GM12878 (cell line): ENCODE data around the gene TMEM150B. TPM values are rescaled to one million over a fixed set of nuclear protein-coding genes. Genes with fewer than 3 reads are reported as not detected.

Source experiments
- ATAC-seq: fragments of 200-7000 bp; cut with Tn5 transposase; 3 replicates; pipeline ENCODE4 v1.9.1; 2020; ENCODE audit warnings: mild to moderate bottlenecking, moderate library complexity
- BruUV-seq: library from RNA; stranded (reverse); fragments of 400-500 nt; replicated peaks from 2 replicates; lab custom pipeline; 2021; lab: Mats Ljungman, UMichigan
- CTCF ChIA-PET: fragments of 300-600 bp; sonication (Branson Sonifier 250); formaldehyde crosslinking; extraction: SDS; loops from one replicate; lab custom pipeline; 2021; ENCODE audit warnings: inconsistent platforms; lab: Yijun Ruan, JAX
- POLR2A ChIA-PET: fragments of 350-600 bp; formaldehyde crosslinking; extraction: SDS; loops from one replicate; lab custom pipeline; 2021; ENCODE audit warnings: inconsistent platforms; lab: Charles Lee
- RAD21 ChIA-PET: fragments of 300-600 bp; sonication (Branson Sonifier 250); formaldehyde crosslinking; loops from one replicate; lab custom pipeline; 2023; ENCODE audit warnings: antibody characterized with exemption; ENCODE audit not compliant: unreplicated experiment; lab: Charles Lee
- SMC1A ChIA-PET: fragments of 300-600 bp; sonication (Branson Sonifier 250); formaldehyde crosslinking; loops from one replicate; lab custom pipeline; 2023; ENCODE audit not compliant: unreplicated experiment, uncharacterized antibody; lab: Charles Lee
- DNase-seq: peaks from one replicate; pipeline ENCODE4 v3.0.0-alpha.2; 2011; ENCODE audit warnings: low read depth, low spot score
- FAIRE-seq: peaks from 3 replicates; lab custom pipeline; 2011; peaks lifted over from hg19 to GRCh38; lab: Jason Lieb, UNC
- H2AFZ ChIP-seq: 2 replicates; pipeline ENCODE4 v1.6.0; 2011; ENCODE audit warnings: low read depth, low read length, control low read depth; ENCODE audit not compliant: control insufficient read depth
- H3K27ac ChIP-seq: 2 replicates; pipeline ENCODE4 v1.5.1; 2011; ENCODE audit warnings: control low read depth; ENCODE audit not compliant: control insufficient read depth, insufficient read depth
- H3K27me3 ChIP-seq, 2 experiments: replicated peaks in 1 of 2; 2 replicates each; pipeline versions ENCODE4 v1.6.0 to v1.6.1; 2011; ENCODE audit warnings: low read length in 1 of 2; ENCODE audit not compliant: control insufficient read depth in 2 of 2, insufficient read depth in 2 of 2
- H3K36me3 ChIP-seq, 2 experiments: 2 replicates each; pipeline ENCODE4 v1.5.1; 2011; ENCODE audit warnings: low read length in 1 of 2; ENCODE audit not compliant: control insufficient read depth in 2 of 2, insufficient read depth in 2 of 2
- H3K4me1 ChIP-seq: 2 replicates; pipeline ENCODE4 v1.6.1; 2011; ENCODE audit warnings: mild to moderate bottlenecking, low read length, moderate library complexity, mixed read lengths; ENCODE audit not compliant: control insufficient read depth, insufficient read depth
- H3K4me2 ChIP-seq: 2 replicates; pipeline ENCODE4 v1.6.0; 2011; ENCODE audit warnings: control low read depth; ENCODE audit not compliant: control insufficient read depth, insufficient read depth
- H3K4me3 ChIP-seq: fragments of 200-600 bp; sonication (generic); 2 replicates; pipeline ENCODE4 v1.5.1; 2016
- H3K79me2 ChIP-seq: 2 replicates; pipeline ENCODE4 v1.6.0; 2011; ENCODE audit warnings: low read length; ENCODE audit not compliant: control insufficient read depth, insufficient read depth
- H3K9ac ChIP-seq: 2 replicates; pipeline ENCODE4 v1.8.0; 2011; ENCODE audit warnings: low read length, control low read depth, mixed read lengths; ENCODE audit not compliant: control insufficient read depth, insufficient read depth
- H3K9me3 ChIP-seq: replicated peaks from 3 replicates; pipeline ENCODE4 v1.5.1; 2011; ENCODE audit warnings: mild to moderate bottlenecking, low read length; ENCODE audit not compliant: control insufficient read depth, insufficient read depth
- H4K20me1 ChIP-seq: 2 replicates; pipeline ENCODE4 v1.6.0; 2011; ENCODE audit not compliant: control insufficient read depth, insufficient read depth
- BACH1 ChIP-seq: fragments of 450-650 bp; IDR thresholded peaks from 2 replicates; pipeline ENCODE4 v1.6.1; 2017; ENCODE audit warnings: mild to moderate bottlenecking, borderline replicate concordance
- CUX1 ChIP-seq: IDR thresholded peaks from 2 replicates; pipeline ENCODE4 v1.6.1; 2012; ENCODE audit warnings: improper control_type of control experiment, low read depth, low read length; ENCODE audit not compliant: insufficient replicate concordance
- EED ChIP-seq: sonication (generic); IDR thresholded peaks from 2 replicates; pipeline ENCODE4 v1.6.1; 2016; ENCODE audit warnings: antibody characterized with exemption, low read depth
- EGR1 ChIP-seq, 2 experiments: IDR thresholded peaks; 1 replicate in 1 of 2; 2 replicates in 1 of 2; pipeline ENCODE4 v1.6.1; 2011 to 2012; ENCODE audit warnings: low read depth in 2 of 2, low read length in 2 of 2, borderline replicate concordance in 1 of 2, mild to moderate bottlenecking in 1 of 2, moderate library complexity in 1 of 2
- ELK1 ChIP-seq: IDR thresholded peaks from 2 replicates; pipeline ENCODE4 v1.6.1; 2012; ENCODE audit warnings: low read depth, low read length, improper control_type of control experiment
- HDGF ChIP-seq: fragments of 450-650 bp; IDR thresholded peaks from 2 replicates; pipeline ENCODE4 v1.6.1; 2016; ENCODE audit warnings: antibody characterized with exemption
- IKZF1 ChIP-seq: fragments of 450-650 bp; conservative IDR thresholded peaks from 2 replicates; pipeline ENCODE4 v1.6.1; 2017; ENCODE audit warnings: antibody characterized with exemption, mild to moderate bottlenecking
- MTA2 ChIP-seq: fragments of 450-650 bp; IDR thresholded peaks from 2 replicates; pipeline ENCODE4 v1.6.1; 2016; ENCODE audit warnings: low read depth, mild to moderate bottlenecking, moderate library complexity
- NFXL1 ChIP-seq: fragments of 450-650 bp; IDR thresholded peaks from 2 replicates; pipeline ENCODE4 v1.6.1; 2017; ENCODE audit warnings: antibody characterized with exemption, mild to moderate bottlenecking, borderline replicate concordance
- SMC3 ChIP-seq: IDR thresholded peaks from 2 replicates; pipeline ENCODE4 v1.6.1; 2011; ENCODE audit warnings: low read length, improper control_type of control experiment, borderline replicate concordance
- SREBF1 ChIP-seq: IDR thresholded peaks from 2 replicates; pipeline ENCODE4 v1.6.1; 2012; ENCODE audit warnings: mild to moderate bottlenecking, low read length
- SREBF2 ChIP-seq: IDR thresholded peaks from 2 replicates; pipeline ENCODE4 v1.6.1; 2012; ENCODE audit warnings: mild to moderate bottlenecking, low read length
- STAT3 ChIP-seq: IDR thresholded peaks from 2 replicates; pipeline ENCODE4 v1.6.1; 2011; ENCODE audit warnings: low read depth, low read length, improper control_type of control experiment
- ZBTB4 ChIP-seq: fragments of 450-650 bp; formaldehyde crosslinking; IDR thresholded peaks from 2 replicates; pipeline ENCODE4 v1.4.0; 2022; ENCODE audit warnings: mild to moderate bottlenecking, moderate library complexity
- ZNF217 ChIP-seq: fragments of 450-650 bp; IDR thresholded peaks from 2 replicates; pipeline ENCODE4 v1.6.1; 2017; ENCODE audit warnings: antibody characterized with exemption, mild to moderate bottlenecking
- WGBS: methylation state at CpG from one replicate; pipeline ENCODE4 v1.1.6; 2016; ENCODE audit warnings: low lambda C conversion rate; ENCODE audit not compliant: insufficient replicate concordance, insufficient coverage; ENCODE audit errors: missing lambda C conversion rate; 5-methylcytosine and 5-hydroxymethylcytosine counted together
- in situ Hi-C: fragments of 300-500 bp; cut with MboI; formaldehyde crosslinking; loops from 9 replicates; pipeline ENCODE4 v1.14.3; 2018; ENCODE audit warnings: mixed read lengths
- intact Hi-C: fragments of 100-400 bp; cut with micrococcal nuclease; formaldehyde crosslinking; loops from one replicate; pipeline ENCODE4 v1.14.2; 2022; ENCODE audit not compliant: unreplicated experiment
- polyA plus RNA-seq, 11 experiments: library from polyadenylated mRNA; depleted of rRNA in 4 of 11; unstranded in 6 of 11; stranded (reverse) in 5 of 11; fragments of >200 nt; fragmentation: Nextera tagmentation in 4 of 11; fragmentation: Illumina TruSeq in 1 of 11; extraction: Ambion mirVana in 4 of 11; extraction: Trizol in 1 of 11; gene quantifications; 1 replicate in 1 of 11; 2 replicates in 10 of 11; pipeline versions ENCODE4 v1.2.1 to v1.2.3, GENCODE V29; 2011 to 2016; ENCODE audit warnings: inconsistent platforms in 2 of 11, missing spikeins in 2 of 11, low read depth in 1 of 11
- total RNA-seq, 4 experiments: library from RNA; depleted of rRNA in 3 of 4; stranded (reverse); fragments of >200 nt in 3 of 4; fragmentation: Illumina TruSeq in 1 of 4; extraction: Trizol in 1 of 4; gene quantifications; 2 replicates each; pipeline versions ENCODE4 v1.2.1 to v1.2.3, GENCODE V29; 2013 to 2021

TMEM150B gene
- total and polyA plus RNA-seq, 10 of the 15 experiments (the other 5 are each of a cell fraction or from before 2014, with no cell fraction given) = 0.09 to 0.23 (median 0.18) TPM; not detected in 6

GRCh38 chr19:55284405-55285058 is 40.6 kb downstream of the TMEM150B start:
- Histone ChIP-seq H3K9ac (no peak overlapping the region), H3K4me1 (peaks cover 10% of the 10 kb centered on the region), H3K4me2 (no peak overlapping the region), H3K27me3 (no peaks in the 10 kb centered on the region; a peak in 1 of 4 replicates), H3K79me2 (no peaks in the 10 kb centered on the region; the same call in 1 of the 2 replicates), H3K4me3 (no peak overlapping the region), H3K27ac (no peak overlapping the region), H4K20me1 (no peaks in the 10 kb centered on the region), H3K9me3 (no peaks in the 10 kb centered on the region), H2AFZ (no peak overlapping the region), H3K36me3 (no peaks in the 10 kb centered on the region)
- ChIA-PET CTCF (no interaction called here), POLR2A (no interaction called here), SMC1A (no interaction called here), RAD21 (no interaction called here)
- no peak for ATAC-seq
- BruUV-seq = no TSS peak
- in situ Hi-C loops = no loop called here
- no peak for DNase-seq
- 100% methylated on average over 1 of the region's 16 CpGs for WGBS
- intact Hi-C loops = no loop called here
- no peak for FAIRE-seq
- no peak for TF ChIP-seq ZNF217
- no peak for TF ChIP-seq BACH1
- TF ChIP-seq EGR1 (IDR thresholded peaks at IDR 0.05; ENCODE audit: borderline replicate concordance in 1 of 2, low read depth in 2 of 2, low read length in 2 of 2) = no peak
- no peak for TF ChIP-seq CUX1
- TF ChIP-seq EED = no peak
- TF ChIP-seq IKZF1 = no peak
- TF ChIP-seq SREBF1 = no peak
- TF ChIP-seq STAT3 = no peak
- TF ChIP-seq SREBF2 = no peak
- no peak for TF ChIP-seq ZBTB4 (CRISPR knock-in tag)
- no peak for TF ChIP-seq ELK1
- no peak for TF ChIP-seq MTA2
- TF ChIP-seq HDGF = no peak
- no peak for TF ChIP-seq NFXL1
- TF ChIP-seq SMC3 = no peak
